GM12878 (cell line): Measurements from ENCODE around the gene COX15. TPM values are rescaled to one million over a fixed set of nuclear protein-coding genes. Genes with fewer than 3 reads are reported as not detected.

ENCODE experiments used
- FOXK2 ChIP-seq: fragments of 450-650 bp; IDR thresholded peaks from 2 replicates; pipeline ENCODE4 v1.6.1; 2017; ENCODE audit warnings: mild to moderate bottlenecking, moderate library complexity
- KDM1A ChIP-seq: fragments of 200-600 bp; sonication (generic); IDR thresholded peaks from 2 replicates; pipeline ENCODE4 v1.6.1; 2016; ENCODE audit warnings: borderline replicate concordance
- SMARCA5 ChIP-seq: fragments of 450-650 bp; IDR thresholded peaks from 2 replicates; pipeline ENCODE4 v1.6.1; 2017; ENCODE audit warnings: mild to moderate bottlenecking
- polyA plus RNA-seq, 11 experiments: library from polyadenylated mRNA; depleted of rRNA in 4 of 11; unstranded in 6 of 11; stranded (reverse) in 5 of 11; fragments of >200 nt; fragmentation: Nextera tagmentation in 4 of 11; fragmentation: Illumina TruSeq in 1 of 11; extraction: Ambion mirVana in 4 of 11; extraction: Trizol in 1 of 11; gene quantifications; 1 replicate in 1 of 11; 2 replicates in 10 of 11; pipeline versions ENCODE4 v1.2.1 to v1.2.3, GENCODE V29; 2011 to 2016; ENCODE audit warnings: inconsistent platforms in 2 of 11, missing spikeins in 2 of 11, low read depth in 1 of 11
- total RNA-seq, 4 experiments: library from RNA; depleted of rRNA in 3 of 4; stranded (reverse); fragments of >200 nt in 3 of 4; fragmentation: Illumina TruSeq in 1 of 4; extraction: Trizol in 1 of 4; gene quantifications; 2 replicates each; pipeline versions ENCODE4 v1.2.1 to v1.2.3, GENCODE V29; 2013 to 2021
- TF ChIP-seq, protein P1 (sequence below): fragments of 450-650 bp; formaldehyde crosslinking; IDR thresholded peaks from 2 replicates; pipeline ENCODE4 v1.4.0; 2020; ENCODE audit warnings: mild to moderate bottlenecking, moderate library complexity
- TF ChIP-seq, protein P2 (sequence below): fragments of 450-650 bp; conservative IDR thresholded peaks from 2 replicates; pipeline ENCODE4 v1.6.1; 2017; ENCODE audit warnings: mild to moderate bottlenecking, moderate library complexity

Gene COX15
- total and polyA plus RNA-seq, 10 of the 15 experiments (the other 5 are each of a cell fraction or from before 2014, with no cell fraction given), result 30.2 to 50.7 (median 38.3) TPM

DNA sequence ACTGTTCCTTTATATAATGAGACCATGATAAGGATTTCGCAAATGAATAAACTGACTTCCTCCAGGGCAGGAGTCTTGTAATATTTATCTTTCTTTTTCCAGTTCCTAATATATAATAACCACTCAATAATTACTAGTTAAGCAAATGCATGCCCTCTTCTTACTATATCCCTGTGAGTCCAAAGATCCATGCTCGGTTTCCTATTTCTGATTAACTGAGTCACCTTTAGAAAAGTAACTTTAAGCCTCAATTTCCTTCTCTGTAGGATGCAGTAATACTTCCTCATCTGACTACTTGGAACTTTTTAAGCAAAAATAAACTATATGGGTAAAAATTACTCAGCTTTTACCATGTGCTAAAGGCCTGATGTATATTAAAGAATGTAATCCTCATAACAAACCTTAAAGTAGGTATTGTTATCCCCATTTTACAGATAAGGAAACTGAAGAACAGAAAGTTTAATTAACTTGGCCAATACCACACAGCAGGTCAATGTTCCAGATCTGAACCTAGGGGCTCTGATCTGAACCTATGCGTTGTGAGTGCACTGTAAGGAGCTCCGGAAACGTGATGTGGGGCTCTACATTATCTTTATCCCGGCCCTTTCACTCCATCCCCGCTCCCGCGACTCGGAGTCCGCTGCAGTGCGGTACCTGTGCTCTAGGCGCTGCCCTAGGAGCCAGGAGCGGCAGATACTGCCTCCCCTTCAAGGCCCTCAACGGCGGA, 458 bp downstream of the COX15 start (continued):
- TF ChIP-seq, protein P1, sequence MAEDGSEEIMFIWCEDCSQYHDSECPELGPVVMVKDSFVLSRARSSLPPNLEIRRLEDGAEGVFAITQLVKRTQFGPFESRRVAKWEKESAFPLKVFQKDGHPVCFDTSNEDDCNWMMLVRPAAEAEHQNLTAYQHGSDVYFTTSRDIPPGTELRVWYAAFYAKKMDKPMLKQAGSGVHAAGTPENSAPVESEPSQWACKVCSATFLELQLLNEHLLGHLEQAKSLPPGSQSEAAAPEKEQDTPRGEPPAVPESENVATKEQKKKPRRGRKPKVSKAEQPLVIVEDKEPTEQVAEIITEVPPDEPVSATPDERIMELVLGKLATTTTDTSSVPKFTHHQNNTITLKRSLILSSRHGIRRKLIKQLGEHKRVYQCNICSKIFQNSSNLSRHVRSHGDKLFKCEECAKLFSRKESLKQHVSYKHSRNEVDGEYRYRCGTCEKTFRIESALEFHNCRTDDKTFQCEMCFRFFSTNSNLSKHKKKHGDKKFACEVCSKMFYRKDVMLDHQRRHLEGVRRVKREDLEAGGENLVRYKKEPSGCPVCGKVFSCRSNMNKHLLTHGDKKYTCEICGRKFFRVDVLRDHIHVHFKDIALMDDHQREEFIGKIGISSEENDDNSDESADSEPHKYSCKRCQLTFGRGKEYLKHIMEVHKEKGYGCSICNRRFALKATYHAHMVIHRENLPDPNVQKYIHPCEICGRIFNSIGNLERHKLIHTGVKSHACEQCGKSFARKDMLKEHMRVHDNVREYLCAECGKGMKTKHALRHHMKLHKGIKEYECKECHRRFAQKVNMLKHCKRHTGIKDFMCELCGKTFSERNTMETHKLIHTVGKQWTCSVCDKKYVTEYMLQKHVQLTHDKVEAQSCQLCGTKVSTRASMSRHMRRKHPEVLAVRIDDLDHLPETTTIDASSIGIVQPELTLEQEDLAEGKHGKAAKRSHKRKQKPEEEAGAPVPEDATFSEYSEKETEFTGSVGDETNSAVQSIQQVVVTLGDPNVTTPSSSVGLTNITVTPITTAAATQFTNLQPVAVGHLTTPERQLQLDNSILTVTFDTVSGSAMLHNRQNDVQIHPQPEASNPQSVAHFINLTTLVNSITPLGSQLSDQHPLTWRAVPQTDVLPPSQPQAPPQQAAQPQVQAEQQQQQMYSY (CRISPR knock-in tag), result no peak
- TF ChIP-seq, protein P2, sequence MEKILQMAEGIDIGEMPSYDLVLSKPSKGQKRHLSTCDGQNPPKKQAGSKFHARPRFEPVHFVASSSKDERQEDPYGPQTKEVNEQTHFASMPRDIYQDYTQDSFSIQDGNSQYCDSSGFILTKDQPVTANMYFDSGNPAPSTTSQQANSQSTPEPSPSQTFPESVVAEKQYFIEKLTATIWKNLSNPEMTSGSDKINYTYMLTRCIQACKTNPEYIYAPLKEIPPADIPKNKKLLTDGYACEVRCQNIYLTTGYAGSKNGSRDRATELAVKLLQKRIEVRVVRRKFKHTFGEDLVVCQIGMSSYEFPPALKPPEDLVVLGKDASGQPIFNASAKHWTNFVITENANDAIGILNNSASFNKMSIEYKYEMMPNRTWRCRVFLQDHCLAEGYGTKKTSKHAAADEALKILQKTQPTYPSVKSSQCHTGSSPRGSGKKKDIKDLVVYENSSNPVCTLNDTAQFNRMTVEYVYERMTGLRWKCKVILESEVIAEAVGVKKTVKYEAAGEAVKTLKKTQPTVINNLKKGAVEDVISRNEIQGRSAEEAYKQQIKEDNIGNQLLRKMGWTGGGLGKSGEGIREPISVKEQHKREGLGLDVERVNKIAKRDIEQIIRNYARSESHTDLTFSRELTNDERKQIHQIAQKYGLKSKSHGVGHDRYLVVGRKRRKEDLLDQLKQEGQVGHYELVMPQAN, result 0 out of 2 replicates have a peak, but pooled peaks have one; percentile 26
- no peak for TF ChIP-seq FOXK2
- TF ChIP-seq KDM1A, result 0 out of 2 replicates have a peak, but pooled peaks have one; percentile 31
- TF ChIP-seq SMARCA5, result peak; percentile 77
